NCI-H2227 (cell line): ENCODE data around the gene FAM3C.
"Not testable (repeated sequence)": the region's sequence is repeated elsewhere in the genome, so short reads cannot be mapped to it uniquely, and the experiment has no call there.

ENCODE experiments used
- DNase-seq: peaks from one replicate; lab custom pipeline; 2025; ENCODE audit not compliant: unreplicated experiment; lab: John Stamatoyannopoulos, UW

The FAM3C gene, protein sequence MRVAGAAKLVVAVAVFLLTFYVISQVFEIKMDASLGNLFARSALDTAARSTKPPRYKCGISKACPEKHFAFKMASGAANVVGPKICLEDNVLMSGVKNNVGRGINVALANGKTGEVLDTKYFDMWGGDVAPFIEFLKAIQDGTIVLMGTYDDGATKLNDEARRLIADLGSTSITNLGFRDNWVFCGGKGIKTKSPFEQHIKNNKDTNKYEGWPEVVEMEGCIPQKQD

DNA sequence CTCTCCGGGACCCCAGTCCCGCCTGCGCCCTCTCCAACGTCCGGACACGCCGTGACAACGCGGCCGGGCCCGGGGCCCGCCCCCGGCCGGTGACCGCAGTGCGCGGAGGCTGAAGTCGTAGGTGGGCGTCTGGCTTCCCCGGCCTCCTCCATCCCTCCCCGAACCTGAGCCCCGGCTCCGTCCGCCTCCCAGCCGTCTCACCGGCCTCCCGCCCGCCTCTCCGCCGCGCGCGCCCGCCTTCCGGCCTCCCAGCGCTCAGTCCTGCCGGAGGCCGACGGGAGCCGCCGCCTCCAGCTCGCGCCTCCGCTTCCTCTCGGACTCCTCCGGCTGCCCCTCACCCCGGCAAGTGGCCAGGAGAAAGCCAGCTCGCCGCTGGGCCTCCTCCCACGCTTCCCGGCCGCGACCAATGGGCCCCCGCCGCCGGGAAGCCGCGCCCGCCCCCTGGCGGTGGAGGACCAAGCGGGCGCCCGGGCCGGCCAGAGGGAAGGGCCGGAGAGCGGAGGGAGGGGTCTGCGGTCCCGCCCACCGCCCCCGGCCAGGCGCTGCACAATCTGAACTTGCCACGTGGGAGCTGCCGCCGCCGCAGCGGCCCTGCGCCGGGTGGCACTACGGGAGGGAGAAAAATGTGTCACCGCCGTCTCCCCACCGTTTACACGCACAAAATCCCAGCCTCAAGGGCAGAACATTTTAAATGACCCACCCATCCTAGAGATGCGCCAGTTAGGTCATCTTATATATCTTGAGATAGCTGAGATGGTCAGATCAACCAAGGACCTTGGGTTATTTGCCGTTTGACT is at the start of gene FAM3C:
Gene FAM3C, minus strand, starts transcription at position 348 of the 797 bp plus-strand sequence. CDS start 13,339 bp downstream, outside the sequence.
- peak; percentile 97 for DNase-seq

DNA sequence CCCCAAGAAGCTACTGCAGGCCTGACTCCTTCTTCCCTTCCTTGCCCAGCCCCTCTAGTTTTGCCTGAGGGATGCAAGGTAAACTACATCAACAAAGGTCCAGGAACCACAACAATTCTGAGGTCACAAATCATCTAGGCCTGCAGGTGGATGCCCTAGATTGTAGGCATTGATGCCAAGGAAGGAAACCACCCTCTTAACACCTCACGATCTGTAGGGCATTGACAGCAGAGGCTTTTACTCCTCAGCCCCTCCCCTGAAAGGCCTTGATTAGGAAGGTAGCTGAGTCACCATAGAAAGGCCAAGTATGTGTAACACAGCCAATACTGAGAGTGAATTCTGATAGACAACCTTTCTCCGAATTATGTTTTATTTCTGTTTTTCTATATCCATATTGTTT is 46.7 kb upstream of the FAM3C start:
- no peak for DNase-seq

DNA sequence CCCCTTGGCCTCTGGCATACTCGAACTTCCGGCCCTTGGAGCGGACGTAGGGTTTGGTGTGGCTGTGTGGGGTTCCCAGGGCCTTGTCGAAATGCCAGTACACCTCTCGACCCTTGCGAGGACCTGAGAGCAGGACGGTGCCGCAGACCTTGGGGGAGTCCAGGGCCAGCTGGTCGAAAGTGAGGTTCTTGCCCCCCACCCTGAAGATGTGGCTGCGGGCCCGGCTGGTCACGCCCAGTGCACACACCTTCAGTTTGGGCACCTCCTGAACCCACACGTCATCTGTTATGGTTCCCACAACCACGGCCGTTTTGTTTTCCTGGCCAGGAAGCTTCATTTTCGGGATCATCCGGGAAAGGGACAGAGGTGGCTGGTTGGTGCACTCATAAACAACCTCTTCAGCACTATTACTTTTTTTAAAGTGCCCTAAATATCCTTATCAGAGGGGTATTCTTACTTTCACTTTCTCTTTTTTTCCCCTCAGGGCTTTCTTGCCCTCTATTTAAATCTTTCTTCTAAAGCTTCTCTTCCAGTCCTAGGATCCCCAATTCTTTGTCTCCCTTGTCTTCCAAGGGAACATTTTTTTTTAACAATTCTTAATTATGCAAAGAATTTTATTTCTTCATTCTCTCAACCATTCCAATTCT is 44.9 kb upstream of the FAM3C start:
- no peak for DNase-seq

DNA sequence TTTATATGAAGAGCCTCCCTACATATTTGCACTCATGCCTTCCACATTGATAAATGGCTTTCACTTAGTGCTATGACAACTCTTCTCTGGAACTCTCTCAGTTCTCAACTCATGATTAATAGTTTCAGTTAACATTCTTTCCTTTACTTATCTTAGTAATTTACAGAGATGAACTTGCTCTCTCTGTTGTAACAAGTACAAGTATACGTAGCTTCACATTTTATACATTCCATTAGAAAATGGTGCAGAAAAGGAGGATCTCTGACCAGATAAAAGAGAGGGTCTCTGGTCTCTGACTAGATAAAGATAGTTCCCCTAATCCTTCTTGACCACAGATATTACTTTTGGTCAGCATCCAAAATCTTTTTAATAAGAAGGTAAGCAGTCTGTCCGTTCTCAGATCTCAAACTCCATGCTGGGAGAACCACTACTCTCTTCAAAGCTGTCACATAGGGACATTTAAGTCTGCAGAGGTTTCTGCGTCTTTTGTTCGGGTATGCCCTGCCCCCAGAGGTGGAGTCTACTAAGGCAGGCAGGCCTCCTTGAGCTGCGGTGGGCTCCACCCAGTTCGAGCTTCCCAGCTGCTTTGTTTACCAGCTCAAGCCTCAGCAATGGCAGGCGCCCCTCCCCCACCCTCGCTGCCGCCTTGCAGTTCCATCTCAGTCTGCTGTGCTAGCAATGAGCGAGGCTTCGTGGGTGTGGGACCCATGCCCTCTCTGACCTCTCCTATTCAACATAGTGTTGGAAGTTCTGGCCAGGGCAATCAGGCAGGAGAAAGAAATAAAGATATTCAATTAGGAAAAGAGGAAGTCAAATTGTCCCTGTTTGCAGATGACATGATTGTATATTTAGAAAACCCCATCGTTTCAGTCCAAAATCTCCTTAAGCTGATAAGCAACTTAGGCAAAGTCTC is 42.2 kb upstream of the FAM3C start:
- DNase-seq, result peak; percentile 84

DNA sequence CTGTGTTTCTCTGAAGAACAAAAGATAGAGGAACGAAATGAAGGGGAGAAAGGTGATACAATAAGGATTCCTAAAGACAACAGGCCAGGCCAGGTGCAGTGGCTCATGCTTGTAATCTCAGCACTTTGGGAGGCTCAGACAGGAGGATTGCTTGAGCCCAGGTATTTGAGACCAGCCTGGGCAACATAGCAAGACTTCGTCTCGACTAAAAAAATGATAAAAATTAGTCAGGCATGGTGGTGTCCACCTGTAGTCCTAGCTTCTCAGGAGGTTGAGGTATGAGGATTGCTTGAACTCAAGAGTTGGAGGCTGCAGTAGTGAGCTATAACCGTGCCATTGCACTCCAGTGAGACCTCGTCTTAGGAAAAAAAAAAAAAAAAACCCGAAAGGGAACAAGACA is 41.4 kb upstream of the FAM3C start:
- no peak for DNase-seq

DNA sequence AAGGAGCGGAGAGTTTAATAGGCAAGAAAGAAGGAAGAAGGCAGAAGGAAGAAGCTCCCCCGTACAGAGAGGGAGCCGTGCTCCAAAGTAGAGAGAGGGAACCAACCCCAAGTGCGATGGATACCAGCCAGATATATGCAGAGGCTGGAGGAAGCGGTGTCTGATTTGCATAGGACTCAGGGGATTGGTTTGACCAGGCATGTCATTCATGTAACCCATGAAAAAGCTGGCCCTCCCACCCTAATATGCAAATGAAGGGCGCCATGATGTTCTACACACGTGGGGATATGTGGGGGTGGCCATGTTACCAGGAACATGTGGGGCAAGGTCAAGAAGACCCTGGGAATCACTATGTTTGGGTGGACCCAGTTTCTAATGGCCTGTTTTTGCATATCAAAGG is 40.6 kb upstream of the FAM3C start:
- no peak for DNase-seq

DNA sequence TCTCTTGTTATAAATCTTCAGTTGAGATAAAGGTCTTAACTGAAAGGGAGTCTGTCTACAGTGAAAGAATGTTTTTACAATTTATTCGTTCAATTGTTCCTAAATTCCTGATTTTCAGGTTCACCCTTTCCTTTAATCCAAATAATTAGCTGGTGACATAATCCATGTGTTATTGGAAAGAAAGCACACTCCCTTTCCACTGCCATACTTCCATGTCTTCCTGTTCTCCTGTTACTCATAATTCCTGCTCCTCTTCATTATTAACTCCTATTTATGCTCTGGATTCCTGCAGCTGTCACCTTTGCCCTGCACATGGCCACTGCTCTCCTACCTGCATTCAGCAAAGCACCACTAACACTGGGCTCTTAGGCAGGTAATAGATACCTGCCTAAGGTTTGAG is 40.0 kb upstream of the FAM3C start:
- no peak for DNase-seq

DNA sequence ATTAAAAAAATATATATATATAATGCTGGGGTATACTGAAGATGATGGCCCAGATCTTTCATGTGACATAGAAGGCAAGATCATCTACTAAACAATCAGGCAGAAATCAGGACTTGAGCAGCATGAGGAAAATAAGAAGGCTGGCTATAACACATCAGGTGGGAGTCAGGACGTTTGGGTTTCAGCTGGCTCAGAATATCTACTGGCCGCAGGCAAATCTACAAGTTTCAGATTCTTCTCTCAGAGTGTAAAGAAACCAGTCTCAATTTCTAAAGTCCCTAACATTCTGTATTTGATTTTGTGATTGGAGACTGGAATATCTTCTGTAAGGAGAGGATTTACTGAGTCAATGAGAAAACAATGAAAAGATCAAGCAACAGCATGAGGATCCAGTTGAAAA is 37.7 kb upstream of the FAM3C start:
- DNase-seq, result no peak

DNA sequence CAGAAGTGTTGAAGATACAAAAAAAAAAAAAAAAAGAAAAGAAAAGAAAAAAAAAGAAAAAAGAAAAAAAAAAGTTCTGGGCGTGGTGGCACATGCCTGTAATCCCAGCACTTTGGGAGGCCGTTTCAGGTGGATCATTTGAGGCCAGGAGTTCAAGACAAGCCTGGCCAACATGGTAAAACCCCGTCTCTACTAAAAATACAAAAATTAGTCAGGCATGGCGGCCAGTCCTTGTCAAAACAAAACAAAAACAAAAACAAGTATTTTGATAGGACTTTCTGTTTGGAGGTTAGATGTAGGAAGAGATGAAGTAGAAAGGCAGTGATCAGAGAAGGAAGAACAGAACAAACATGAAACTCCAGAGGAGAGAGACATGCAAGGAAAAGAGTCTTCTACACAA is 36.4 kb upstream of the FAM3C start:
- not testable (repeated sequence) for DNase-seq

DNA sequence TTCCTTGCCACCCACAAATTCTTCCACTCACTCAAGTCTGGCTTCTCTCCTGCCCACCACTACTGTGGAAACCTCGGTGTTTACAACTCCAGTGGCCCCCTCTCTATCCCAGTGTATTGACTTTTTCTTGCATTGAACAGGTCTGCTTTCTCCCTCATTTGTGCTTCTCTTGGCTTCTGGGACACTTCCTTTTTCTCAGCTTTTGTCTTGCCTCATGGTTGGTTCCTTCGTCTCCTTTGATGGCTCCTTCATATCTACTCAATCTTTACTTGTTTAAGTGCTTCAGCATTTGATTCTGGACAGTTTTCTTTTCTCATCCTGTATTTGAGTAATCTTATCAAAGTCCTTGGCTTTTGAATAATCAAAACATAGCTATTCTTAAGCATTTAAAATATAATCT is 35.9 kb upstream of the FAM3C start:
- DNase-seq, result no peak

DNA sequence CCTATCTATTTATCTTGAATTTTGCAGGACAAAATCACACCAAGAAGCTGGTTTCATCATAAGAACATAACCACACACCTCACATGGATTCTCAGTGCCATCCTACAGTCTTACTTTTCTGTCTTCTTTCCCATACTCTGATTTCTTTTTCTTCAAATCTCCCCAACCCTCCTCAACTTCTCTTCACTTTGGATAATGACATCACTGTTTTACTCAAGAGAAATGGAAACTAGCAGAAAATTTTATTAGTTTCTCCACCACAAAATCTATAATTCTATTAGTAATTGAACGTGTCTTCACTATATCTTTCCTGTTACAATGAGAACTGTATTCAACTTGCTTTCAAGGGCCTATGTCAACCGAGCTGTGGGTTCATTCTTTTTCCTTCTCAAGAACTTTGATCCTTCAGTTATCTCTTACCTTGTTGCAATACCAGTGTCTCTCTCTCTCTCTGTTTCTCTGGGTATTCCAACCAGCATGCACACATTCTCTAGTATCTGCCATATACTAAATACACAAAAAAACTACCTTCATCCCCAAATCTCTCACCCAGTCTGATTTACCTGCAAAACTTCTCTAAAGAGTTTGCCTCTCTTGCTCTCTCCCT is 35.4 kb upstream of the FAM3C start:
- no peak for DNase-seq

DNA sequence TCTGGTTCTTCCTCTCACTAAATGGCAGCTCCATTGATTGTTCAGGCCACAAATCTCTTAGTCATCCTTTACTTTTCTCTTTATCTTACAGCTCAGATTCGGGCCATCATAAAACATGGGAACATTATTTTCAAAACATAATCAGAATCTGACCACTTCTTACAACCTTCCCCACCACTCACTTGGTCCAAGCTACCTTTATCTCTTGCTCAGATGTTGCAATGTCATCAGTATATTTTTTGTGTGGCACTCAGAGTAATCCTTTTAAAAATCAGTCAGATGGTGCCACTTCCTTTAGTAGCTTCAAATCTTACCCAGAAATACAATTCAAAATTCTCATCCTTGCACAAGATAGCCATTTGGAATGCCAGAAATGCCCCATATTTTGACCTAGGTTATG is 34.5 kb upstream of the FAM3C start:
- no peak for DNase-seq

DNA sequence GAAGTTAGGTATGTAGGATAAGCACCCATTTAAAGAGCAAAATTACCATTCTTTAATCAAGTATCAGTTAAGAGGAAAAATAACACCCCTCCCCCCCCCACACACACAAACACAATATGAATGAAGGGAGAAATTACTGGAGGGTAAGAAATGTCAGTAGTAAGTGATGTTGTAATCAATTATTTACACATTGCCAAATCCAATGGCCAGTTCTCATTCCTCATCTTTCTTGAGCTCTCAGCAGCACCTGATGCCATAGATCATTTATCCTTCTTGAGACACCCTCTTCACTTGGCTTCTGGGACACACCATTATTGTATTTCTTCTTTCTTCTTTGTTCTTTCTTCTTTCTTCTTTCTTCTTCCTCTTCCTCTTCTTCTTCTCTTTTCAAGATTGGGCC is 33.7 kb upstream of the FAM3C start:
- DNase-seq, result no peak

DNA sequence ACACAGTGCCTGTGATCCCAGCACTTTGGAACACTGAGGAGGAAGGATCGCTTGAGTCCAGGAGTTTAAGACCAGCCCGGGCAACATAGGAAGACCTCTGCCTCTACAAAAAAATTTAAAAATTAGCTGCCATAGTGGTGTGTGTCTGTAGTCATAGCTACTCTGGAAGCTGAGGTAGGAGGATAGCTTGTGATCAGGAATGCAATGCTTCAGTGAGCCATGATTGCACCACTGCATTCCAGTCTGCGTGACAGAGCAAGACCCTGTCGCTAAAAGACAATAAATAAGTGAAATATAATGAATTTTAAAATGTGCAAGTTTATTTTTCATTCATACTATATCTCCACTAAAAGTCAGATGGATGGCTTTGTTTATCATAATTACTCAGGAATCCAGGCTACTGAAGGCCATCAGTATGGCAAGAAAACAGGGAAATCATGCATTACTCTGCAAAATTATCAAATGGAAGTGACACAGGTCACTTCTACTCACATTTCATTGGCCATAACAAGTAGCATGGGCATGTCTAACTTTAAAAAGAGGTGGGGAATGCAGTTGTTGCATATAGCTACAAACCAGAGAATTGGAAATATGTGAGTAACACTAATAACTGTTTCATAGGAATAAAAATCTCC is 32.9 kb upstream of the FAM3C start:
- DNase-seq, result no peak

DNA sequence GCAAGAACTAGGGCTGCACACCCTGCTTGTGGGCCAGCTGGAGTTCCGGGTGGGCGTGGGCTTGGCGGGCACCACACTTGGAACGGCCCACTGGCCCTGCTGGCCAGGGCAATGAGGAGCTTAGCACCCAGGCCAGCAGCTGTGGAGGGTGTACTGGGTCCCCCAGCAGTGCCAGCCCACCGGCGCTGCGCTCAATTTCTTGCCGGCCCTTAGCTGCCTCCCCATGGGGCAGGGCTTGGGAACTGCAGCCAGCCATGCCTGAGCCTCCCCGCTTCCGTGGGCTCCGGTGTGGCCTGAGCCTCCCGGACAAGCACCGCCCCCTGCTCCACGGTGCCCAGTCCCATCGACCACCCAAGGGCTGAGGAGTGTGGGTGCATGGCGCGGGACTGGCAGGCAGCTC is 25.6 kb upstream of the FAM3C start:
- not testable (repeated sequence) for DNase-seq

DNA sequence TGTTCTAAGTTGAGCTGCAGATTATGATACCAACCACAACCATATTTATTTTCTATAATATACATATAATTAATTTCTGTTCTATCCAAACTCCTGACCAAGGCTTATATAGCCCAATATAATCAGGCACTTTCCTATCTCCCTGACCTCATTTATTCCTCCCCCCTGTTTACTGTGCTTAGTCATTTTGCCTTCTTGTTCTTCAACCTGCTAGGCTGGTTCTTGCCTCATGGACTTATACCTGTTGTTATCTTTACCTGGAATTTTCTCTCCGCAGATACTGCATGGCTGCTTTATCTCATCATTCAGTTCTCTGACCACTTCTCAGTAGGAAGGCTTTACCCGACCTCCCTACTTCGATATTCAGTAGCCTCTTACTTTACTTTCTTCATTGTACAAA is 24.9 kb upstream of the FAM3C start:
- no peak for DNase-seq

DNA sequence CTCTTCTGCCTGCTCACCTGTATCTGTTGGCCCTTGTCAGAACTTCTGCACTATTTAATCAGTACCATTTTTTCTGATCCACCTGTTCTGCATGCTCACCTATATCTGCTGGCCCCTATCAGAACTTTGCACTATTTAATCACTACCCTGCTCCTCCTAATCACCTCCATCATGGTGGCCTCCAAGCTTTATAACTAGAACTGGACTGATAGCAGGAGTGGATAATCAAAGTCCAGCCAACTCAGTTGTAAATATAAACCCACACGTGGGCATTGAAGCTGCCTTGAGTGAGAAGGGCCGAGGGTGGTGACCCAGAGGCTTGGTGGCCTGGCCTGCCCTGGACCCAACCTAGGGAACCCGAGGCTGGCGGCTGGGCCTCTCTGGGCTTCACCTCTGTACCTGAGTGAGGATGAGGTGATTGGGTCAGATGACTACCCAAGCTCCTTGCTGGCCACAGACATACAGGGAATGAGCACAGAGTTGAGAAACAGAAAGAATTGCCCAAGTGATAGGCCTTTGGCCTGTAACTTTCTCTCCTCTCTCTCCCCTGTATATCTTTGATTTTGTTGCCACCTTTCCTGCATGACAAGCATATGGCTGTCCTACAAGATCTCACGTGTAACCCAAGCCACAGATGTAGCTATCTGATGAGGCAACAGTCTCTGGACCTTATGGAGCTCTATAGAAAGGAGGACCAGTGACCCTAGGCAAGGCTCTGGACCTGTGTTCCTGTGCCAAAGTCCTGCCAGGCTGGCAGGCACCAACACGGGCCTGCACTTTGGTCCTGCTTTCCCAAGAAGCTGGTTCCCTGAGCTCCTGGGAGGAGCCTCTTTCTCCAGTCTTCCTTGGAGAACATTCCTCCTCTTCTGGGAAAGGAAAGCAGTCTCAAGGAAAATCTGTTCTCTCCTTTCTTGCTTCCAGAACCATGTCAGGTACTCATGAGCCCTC is 23.4 kb upstream of the FAM3C start:
- DNase-seq, result no peak

DNA sequence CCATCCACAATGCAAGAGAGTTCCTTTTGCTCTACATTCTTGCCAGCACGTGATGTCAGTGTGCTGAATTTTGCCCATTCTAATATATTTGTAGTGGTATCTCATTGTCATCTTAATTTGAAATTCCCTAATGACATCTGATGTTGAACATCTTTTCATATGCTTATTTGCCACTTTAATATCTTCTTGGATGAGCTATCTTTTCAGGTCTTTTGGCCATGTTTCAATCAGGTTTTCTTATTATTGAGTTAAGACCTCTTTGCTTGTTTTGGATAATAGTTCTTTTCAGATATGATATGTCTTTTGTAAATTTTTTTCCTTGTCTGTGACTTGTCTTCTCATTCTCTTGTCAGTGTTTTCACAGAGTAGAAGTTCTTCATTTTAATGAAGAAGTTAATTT is 20.4 kb upstream of the FAM3C start:
- no peak for DNase-seq

DNA sequence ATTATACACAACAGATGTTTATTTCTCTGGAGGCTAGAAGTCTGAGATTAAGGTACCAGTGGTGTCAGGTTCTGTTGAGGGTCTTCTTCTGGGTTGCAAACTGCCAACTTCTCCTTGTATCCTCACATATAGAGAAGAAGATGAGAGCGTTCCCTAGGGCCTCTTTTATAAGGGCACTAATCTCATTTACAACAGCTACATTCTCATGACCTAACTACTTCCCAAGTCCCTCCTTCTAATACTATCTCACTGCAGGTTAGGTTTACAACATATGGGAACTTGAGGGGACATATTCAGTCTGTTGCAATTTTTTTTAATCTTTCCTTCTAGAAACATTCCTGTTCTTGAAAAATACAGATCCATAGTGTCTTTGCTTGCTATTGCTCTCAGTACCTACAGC is 18.3 kb upstream of the FAM3C start:
- no peak for DNase-seq
